Common myeloid progenitor, CD34-positive (primary cell): Measurements from ENCODE around the gene TEAD3.

Source experiments
- CTCF ChIA-PET: fragments of 350-600 bp; sonication (Branson Sonifier 250); formaldehyde crosslinking; loops from one replicate; lab custom pipeline; 2021; ENCODE audit warnings: antibody characterized with exemption; lab: Charles Lee
- POLR2A ChIA-PET: fragments of 350-600 bp; sonication (Branson Sonifier 250); formaldehyde crosslinking; loops from one replicate; lab custom pipeline; 2021; ENCODE audit warnings: antibody characterized with exemption; lab: Charles Lee
- DNase-seq, 3 donors: peaks; one replicate each; pipeline versions ENCODE4 v3.0.0 to v3.0.0-alpha.2; 2013
- H3K27ac ChIP-seq, 2 experiments: 1 replicate in 1 of 2; 2 replicates in 1 of 2; pipeline ENCODE4 v1.7.0; 2013; ENCODE audit warnings: inconsistent platforms in 2 of 2, low read length in 2 of 2, mild to moderate bottlenecking in 2 of 2, low read depth in 1 of 2, moderate library complexity in 1 of 2; ENCODE audit not compliant: severe bottlenecking in 2 of 2, insufficient read depth in 1 of 2, poor library complexity in 1 of 2
- H3K27me3 ChIP-seq, 5 experiments: replicated peaks in 2 of 5; 1 replicate in 3 of 5; 2 replicates in 2 of 5; pipeline versions ENCODE4 v1.6.1 to v1.7.0; 2013; ENCODE audit warnings: low read length in 4 of 5, mild to moderate bottlenecking in 2 of 5, moderate library complexity in 2 of 5, inconsistent platforms in 1 of 5; ENCODE audit not compliant: insufficient read depth in 5 of 5, control insufficient read depth in 4 of 5
- H3K36me3 ChIP-seq, 4 experiments: 1 replicate in 2 of 4; 2 replicates in 2 of 4; pipeline versions ENCODE4 v1.6.1 to v1.7.0; 2013; ENCODE audit warnings: low read length in 3 of 4, control low read depth in 1 of 4, mild to moderate bottlenecking in 1 of 4; ENCODE audit not compliant: control insufficient read depth in 4 of 4, insufficient read depth in 4 of 4
- H3K4me1 ChIP-seq, 4 experiments: 1 replicate in 3 of 4; 2 replicates in 1 of 4; pipeline versions ENCODE4 v1.6.1 to v1.7.1; 2013; ENCODE audit warnings: low read length in 3 of 4, mild to moderate bottlenecking in 3 of 4, control low read depth in 1 of 4, inconsistent platforms in 1 of 4, moderate library complexity in 1 of 4; ENCODE audit not compliant: control insufficient read depth in 4 of 4, insufficient read depth in 4 of 4; ENCODE audit errors: control extremely low read depth in 1 of 4
- H3K4me3 ChIP-seq, 7 experiments: 1 replicate in 4 of 7; 2 replicates in 3 of 7; pipeline versions ENCODE4 v1.5.1 to v1.7.0; 2013; ENCODE audit warnings: mild to moderate bottlenecking in 7 of 7, low read length in 6 of 7, moderate library complexity in 6 of 7, inconsistent platforms in 2 of 7, low read depth in 2 of 7, control low read depth in 1 of 7; ENCODE audit not compliant: insufficient read depth in 4 of 7, control insufficient read depth in 1 of 7; ENCODE audit errors: extremely low read depth in 1 of 7
- H3K9me3 ChIP-seq, 5 experiments: 1 replicate in 4 of 5; 2 replicates in 1 of 5; pipeline versions ENCODE4 v1.6.1 to v1.7.1; 2013; ENCODE audit warnings: low read length in 4 of 5, mild to moderate bottlenecking in 2 of 5, inconsistent platforms in 1 of 5, low read depth in 1 of 5, moderate library complexity in 1 of 5; ENCODE audit not compliant: control insufficient read depth in 4 of 5, insufficient read depth in 2 of 5; ENCODE audit errors: control extremely low read depth in 1 of 5
- WGBS: methylation state at CpG from one replicate; pipeline ENCODE4 v1.1.5; 2013; ENCODE audit not compliant: insufficient coverage; 5-methylcytosine and 5-hydroxymethylcytosine counted together

TEAD3 gene

DNA sequence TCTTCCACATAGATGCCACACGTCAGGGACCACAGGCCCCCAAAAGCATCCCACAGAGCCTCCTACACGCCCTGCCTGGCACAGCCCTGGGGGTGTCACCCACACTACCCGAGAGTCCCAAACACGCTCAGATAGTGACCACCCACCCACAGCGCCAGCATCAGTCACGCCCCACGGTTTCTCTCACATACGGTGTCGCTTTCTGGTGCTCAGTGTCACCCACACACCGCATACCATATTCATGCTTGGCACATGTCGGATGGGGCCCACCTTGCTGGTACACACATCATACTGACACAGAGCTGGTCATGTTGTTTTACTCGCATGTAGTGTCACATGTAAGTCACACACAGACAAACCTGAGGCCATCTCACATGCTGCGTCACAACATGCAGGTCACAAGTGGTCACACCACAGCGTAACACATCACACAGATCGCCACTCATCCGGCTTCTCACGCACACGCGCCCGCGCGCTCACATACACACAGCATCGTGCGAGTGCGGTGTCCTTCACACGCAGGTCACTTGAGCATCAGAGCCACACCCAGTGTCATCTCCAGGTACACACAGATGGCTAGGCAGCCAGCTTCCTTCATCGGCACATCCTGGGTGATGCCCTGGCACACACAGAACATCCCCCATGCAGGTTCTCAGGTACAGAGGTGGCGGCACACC is 3.4 kb downstream of the TEAD3 start:
- POLR2A ChIA-PET: no interaction called here
- DNase-seq: peak in 1 of 3 donors; percentile 42

DNA sequence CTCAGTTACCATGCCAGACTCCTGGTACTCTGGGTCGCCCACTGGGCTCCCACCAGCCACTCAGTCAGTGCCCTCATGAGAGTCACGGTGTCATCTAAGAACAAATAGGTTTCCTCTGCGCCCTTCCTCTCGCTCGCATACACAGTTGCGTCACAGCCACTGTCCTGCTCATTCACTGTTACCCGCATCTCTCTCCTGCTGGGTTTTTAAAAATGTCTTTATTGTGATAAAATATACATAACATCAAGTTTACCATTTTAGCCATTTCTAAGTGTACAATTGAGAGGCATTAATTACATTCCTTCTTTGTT is 4.0 kb downstream of the TEAD3 start:
- POLR2A ChIA-PET: no interaction called here
- H3K4me3 ChIP-seq: no peak overlapping the region
- CTCF ChIA-PET: no interaction called here
- peaks cover 0 to 81% (median 68%) of the 10 kb centered on the region in 4 experiments for H3K4me1 ChIP-seq
- no peaks in the 10 kb centered on the region for H3K9me3 ChIP-seq
- no peak for DNase-seq
- WGBS: 100% methylated on average over 2 of the region's 7 CpGs
- H3K27ac ChIP-seq: no peak overlapping the region
- peaks cover 0 to 26% (median 0%) of the 10 kb centered on the region in 5 experiments for H3K27me3 ChIP-seq
- H3K36me3 ChIP-seq: no peaks in the 10 kb centered on the region

More for the DNA sequence above, 3.4 kb downstream of the TEAD3 start:
- Histone ChIP-seq H3K27ac (no peak overlapping the region), H3K36me3 (no peaks in the 10 kb centered on the region), H3K9me3 (no peaks in the 10 kb centered on the region), H3K4me3 (no peak overlapping the region), H3K27me3 (peaks cover 0 to 31% (median 5%) of the 10 kb centered on the region in 5 experiments), H3K4me1 (peaks cover 0 to 81% (median 68%) of the 10 kb centered on the region in 4 experiments)
- WGBS: 90% methylated on average over 28 of the region's 28 CpGs
- CTCF ChIA-PET: no interaction called here

DNA sequence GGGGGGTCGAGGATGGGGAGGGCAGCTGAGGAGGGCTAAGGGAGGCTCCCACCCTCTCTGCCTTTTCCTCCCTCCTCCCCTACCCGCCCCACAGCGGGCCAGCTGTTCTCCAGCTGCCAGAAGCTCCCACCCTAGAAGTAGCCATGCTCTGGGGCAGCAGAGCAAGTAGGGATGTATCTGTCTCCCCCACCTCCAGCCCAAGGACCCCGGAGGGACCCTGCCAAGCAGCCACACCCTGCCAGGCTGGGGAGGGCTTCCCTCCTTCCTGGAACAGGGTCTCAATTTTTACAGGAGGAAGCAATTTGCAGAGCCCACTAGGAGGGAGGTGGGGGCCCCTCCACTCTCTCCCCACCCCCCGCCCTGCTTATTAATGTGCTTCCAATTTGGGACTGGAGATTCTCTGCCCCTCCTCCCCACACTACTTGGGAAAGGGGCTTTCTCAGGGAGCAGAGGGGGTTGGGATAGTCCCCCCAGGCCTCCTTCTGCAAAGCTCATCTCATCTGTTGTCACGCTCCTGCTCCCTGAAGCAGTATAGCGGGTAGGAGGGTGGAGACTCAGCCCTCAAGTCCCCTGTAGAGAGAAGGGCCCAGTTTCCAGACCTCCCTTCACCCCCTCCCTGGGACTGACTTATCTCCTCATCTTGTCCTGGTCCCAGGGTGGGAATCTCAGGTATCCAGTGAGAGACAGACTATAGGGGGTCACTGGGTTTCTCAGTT is 4.5 kb downstream of the TEAD3 start:
- no peaks in the 10 kb centered on the region for H3K36me3 ChIP-seq
- H3K27me3 ChIP-seq: peaks cover 0 to 22% (median 0%) of the 10 kb centered on the region in 5 experiments
- WGBS: 7% methylated on average over 3 of the region's 7 CpGs
- H3K4me3 ChIP-seq: no peak overlapping the region
- ChIA-PET CTCF (no interaction called here), POLR2A (no interaction called here)
- H3K9me3 ChIP-seq: no peaks in the 10 kb centered on the region
- H3K4me1 ChIP-seq: peaks cover 0 to 81% (median 68%) of the 10 kb centered on the region in 4 experiments
- no peak overlapping the region for H3K27ac ChIP-seq
- DNase-seq: no peak

DNA sequence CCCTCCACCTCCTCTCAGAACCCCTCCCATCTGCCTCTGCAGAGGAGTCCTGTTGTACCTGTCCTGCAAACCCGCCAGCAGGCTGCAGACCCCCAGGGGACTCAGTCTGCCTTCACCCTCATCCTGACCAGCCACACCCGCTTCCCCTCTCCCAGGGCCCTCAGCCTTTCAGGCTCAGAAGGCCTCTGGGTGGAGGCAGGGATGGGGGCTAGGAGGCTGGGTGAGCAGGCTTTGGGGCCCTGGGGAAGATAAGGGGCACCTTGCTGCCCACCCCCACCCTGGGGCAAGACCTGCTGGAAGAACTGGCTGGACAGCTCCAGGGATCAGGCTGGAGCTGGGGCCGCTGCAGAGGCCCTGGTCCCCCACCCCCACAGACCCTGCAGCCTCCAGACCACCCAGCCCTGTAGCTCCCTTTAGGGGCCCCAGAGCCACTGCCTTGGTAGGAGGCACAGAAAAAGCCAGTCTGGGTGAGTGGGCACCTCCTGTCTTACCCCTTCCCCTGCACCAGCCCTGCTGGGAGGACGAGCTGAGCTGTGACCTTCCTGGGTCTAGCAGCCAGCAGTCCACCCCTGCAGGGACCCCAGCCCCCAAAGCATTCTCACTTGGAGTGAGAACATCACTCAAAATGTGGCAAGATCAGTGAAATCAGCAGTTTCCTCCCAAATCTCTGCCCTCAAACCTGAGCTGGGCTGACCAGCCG is 5.2 kb downstream of the TEAD3 start:
- Histone ChIP-seq H3K27me3 (peaks cover 0 to 22% (median 0%) of the 10 kb centered on the region in 5 experiments), H3K27ac (no peak overlapping the region), H3K4me3 (no peak overlapping the region), H3K36me3 (no peaks in the 10 kb centered on the region), H3K9me3 (no peaks in the 10 kb centered on the region), H3K4me1 (peaks cover 0 to 81% (median 64%) of the 10 kb centered on the region in 4 experiments)
- ChIA-PET CTCF (interaction anchor here (0.7 kb wide), 1 partner anchor 19 kb away, joined by 3 read pairs; no protein-coding TSS in a partner anchor), POLR2A (no interaction called here)
- no peak for DNase-seq
- 49% methylated on average over 3 of the region's 5 CpGs for WGBS

DNA sequence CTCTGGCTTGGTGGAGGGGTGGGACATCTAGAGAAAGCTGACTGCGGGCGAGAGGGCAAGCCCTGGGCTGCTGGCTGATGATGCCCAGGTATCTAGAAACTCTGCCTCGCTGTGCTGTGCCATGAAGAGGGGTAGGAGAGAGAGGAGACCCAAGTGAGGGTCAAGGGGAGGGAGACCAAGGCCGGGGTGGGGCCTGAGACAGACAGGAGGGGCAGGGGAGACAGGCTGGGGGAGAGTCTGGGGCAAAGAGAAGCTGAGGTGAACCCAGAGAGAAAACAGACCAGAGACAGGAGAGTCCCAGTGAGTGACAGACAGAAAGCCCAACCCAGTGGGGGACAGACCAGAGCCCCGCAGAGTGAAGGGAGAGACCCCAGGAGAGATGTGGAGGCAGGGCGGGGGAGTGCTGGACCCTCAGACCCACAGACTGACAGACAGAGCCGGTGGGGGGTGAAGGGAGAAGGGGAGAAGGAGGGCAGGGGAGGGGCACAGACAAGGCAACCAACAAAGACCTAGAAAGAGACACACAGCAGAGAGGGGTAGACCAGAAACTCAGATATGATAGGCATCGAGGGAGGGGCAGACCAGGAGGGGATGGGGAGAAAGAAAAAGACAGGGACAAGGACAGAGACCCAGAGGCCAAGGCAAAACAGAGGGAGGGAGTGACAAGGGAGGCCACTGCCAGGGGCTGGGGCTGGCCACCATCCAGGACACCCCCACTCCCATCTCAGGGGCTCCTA is 5.9 kb downstream of the TEAD3 start:
- ChIA-PET POLR2A (no interaction called here), CTCF (interaction anchor here (0.7 to 1.7 kb wide), 2 partner anchors 9 to 19 kb away, joined by 3 to 4 read pairs; no protein-coding TSS in a partner anchor)
- Histone ChIP-seq H3K9me3 (no peaks in the 10 kb centered on the region), H3K36me3 (no peaks in the 10 kb centered on the region), H3K27me3 (peaks cover 0 to 19% (median 0%) of the 10 kb centered on the region in 5 experiments), H3K27ac (no peak overlapping the region), H3K4me3 (no peak overlapping the region), H3K4me1 (peaks cover 0 to 79% (median 62%) of the 10 kb centered on the region in 4 experiments)
- 95% methylated on average over 4 of the region's 8 CpGs for WGBS
- no peak for DNase-seq

DNA sequence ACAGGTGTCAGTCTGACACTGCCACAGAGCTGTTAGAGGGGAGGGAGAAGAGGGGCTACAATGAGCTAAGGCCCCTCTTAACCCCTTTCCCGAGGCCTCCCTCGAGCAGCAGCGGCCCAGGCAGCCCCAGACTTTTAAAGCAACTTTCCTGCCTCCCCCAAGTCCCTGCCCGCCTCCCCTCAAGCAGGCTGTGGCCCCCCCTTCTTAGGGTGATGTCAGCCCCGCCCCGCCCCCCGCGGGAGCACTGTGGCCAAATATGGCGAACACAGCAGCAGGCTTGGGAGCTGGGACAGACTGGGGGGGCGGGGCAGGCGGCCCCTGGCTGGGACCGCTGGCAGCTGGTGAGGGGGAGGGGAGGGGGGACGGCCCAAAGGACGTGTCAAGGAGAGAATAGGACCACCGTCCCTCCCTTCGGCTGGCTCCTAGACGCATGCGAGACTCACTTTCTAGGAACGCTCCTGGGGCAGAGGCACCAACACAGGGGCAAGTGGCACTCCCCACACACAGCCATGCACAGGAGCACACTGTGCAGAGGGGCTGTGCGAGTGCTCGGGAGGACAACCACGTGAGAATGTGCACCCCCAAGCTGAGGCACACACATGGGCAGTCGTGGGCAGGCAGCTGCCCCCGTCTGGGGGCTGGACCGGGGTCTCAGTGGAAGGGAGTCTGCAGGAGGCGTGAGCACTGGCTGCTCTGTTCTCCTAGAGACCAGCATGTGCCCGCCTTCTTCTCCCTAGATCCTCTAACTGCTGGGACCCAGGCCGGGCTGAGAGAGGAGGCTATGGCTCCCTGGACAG is 6.7 kb downstream of the TEAD3 start:
- POLR2A ChIA-PET: no interaction called here
- WGBS: 67% methylated on average over 14 of the region's 28 CpGs
- peaks cover 0 to 14% (median 0%) of the 10 kb centered on the region in 5 experiments for H3K27me3 ChIP-seq
- no peak overlapping the region for H3K27ac ChIP-seq
- no peak for DNase-seq
- CTCF ChIA-PET: interaction anchor here (1.2 to 1.7 kb wide), 2 partner anchors 9 to 32 kb away, joined by 3 to 4 read pairs; no protein-coding TSS in a partner anchor
- H3K4me1 ChIP-seq: peaks cover 0 to 77% (median 60%) of the 10 kb centered on the region in 4 experiments
- H3K9me3 ChIP-seq: no peaks in the 10 kb centered on the region
- no peaks in the 10 kb centered on the region for H3K36me3 ChIP-seq
- H3K4me3 ChIP-seq: no peak overlapping the region
